HG02970 (cell line): ENCODE results near the gene PKD2L2.
"Not testable (repeated sequence)": the region's sequence is repeated elsewhere in the genome, so short reads cannot be mapped to it uniquely, and the experiment has no call there.

ENCODE experiments used
- ATAC-seq: cut with Tn5 transposase; IDR thresholded peaks from one replicate; pipeline ENCODE4 v1.9.1; 2021; ENCODE audit warnings: mild to moderate bottlenecking, moderate library complexity, moderate number of reproducible peaks; ENCODE audit not compliant: unreplicated experiment, low FRiP score

The PKD2L2 gene

GRCh38 chr5:137945825-137946224 lies 56.6 kb downstream of the PKD2L2 start:
- no peak for ATAC-seq

GRCh38 chr5:137954131-137954879 lies 65.0 kb downstream of the PKD2L2 start:
- ATAC-seq, result no peak

GRCh38 chr5:137957948-137958347 lies 68.7 kb downstream of the PKD2L2 start:
- ATAC-seq, result no peak

GRCh38 chr5:137959488-137959887 lies 70.2 kb downstream of the PKD2L2 start:
- no peak for ATAC-seq

- ATAC-seq, result no peak
These were observed 70.9 kb downstream of the PKD2L2 start for GRCh38 chr5:137960141-137960540.

DNA sequence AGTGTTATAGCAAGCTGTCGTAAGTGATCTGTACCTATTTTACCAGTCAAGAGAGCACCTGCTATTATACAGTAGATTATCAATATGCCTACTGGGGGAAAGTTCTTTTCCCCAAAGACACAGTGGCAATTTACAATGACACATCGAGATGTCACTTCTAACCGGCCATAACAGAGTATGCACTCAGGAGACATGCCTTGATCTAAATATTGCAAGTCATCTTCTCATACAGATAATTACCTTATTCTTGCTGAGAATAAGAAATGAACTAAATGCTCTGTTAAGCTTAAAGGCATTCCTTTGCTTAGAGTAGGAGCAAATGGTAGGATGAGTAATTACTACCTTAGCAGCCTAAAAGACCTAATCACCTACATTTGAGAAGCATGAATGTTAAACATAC lies 71.6 kb downstream of the PKD2L2 start:
- ATAC-seq, result no peak

DNA sequence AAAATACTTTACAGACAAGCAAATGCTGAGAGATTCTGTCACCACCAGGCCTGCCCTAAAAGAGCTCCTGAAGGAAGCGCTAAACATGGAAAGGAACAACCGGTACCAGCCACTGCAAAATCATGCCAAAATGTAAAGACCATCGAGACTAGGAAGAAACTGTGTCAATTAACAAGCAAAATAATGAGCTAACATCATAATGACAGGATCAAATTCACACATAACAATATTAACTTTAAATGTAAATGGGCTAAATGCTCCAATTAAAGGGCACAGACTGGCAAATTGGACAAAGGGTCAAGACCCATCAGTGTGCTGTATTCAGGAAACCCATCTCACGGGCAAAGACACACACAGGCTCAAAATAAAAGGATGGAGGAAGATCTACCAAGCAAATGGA lies 81.1 kb downstream of the PKD2L2 start:
- ATAC-seq, result not testable (repeated sequence)

DNA sequence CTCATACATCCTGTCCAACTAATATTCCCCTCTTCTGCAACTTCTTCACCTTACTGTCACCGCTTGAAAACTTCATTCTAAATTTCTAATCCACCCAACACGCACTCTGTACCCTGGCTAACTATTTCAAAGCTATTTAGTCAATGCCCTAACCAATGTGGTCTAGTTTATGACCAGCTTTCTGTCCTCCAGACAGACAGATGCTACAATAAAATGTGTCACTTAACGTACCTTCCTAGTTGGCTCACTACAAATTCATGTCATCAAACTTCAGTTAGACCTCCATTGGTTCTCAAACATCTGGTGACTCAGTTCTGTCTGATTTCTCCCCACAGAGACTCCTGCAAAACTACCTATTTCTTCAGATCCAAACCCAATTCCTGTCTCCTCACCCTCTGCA lies 86.0 kb downstream of the PKD2L2 start:
- no peak for ATAC-seq

DNA sequence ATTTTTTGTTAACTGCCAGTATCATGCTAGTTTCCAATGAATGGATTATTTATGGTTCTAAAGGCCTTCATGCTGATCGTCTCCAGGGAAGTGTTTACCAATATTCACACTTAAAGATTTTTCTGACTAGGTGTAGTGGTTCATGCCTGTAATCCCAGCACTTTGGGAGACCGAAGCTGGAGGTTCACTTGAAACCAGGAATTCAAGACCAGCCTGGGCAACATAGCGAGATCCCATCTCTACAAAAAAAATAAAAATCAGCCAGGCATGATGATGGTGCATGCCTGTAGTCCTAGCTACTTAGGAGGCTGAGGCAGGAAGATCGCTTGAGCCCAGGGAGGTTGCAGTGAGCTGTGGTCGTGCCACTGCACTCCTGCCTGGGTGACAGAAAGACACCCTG lies 100.2 kb downstream of the PKD2L2 start:
- ATAC-seq, result no peak
